GM12872 (cell line): ENCODE results near the gene PPP1R12B.

Experiments used
- TF ChIP-seq, protein P1 (sequence below): IDR thresholded peaks from 3 replicates; pipeline ENCODE4 v1.5.1; 2011; ENCODE audit warnings: low read depth, mild to moderate bottlenecking, low read length, moderate library complexity; ENCODE audit not compliant: insufficient read depth

Gene PPP1R12B

DNA sequence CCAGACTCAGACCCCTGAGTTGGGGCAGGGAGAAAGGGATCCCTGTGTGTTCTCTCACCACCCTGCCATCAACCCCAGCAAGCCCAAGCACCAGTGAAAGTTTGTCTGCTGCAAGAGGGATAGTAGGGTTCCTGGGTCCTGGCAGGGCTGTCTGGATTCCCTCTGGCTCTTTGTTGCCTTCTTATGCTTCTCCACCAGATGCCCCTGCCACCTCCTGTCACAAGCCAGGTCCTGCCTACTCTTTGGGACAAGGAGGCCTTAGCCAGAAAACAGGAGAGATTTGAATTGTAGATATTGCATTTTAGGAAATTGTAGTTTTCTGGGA is 28.5 kb upstream of the PPP1R12B start:
- TF ChIP-seq, protein P1, sequence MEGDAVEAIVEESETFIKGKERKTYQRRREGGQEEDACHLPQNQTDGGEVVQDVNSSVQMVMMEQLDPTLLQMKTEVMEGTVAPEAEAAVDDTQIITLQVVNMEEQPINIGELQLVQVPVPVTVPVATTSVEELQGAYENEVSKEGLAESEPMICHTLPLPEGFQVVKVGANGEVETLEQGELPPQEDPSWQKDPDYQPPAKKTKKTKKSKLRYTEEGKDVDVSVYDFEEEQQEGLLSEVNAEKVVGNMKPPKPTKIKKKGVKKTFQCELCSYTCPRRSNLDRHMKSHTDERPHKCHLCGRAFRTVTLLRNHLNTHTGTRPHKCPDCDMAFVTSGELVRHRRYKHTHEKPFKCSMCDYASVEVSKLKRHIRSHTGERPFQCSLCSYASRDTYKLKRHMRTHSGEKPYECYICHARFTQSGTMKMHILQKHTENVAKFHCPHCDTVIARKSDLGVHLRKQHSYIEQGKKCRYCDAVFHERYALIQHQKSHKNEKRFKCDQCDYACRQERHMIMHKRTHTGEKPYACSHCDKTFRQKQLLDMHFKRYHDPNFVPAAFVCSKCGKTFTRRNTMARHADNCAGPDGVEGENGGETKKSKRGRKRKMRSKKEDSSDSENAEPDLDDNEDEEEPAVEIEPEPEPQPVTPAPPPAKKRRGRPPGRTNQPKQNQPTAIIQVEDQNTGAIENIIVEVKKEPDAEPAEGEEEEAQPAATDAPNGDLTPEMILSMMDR = no peak

DNA sequence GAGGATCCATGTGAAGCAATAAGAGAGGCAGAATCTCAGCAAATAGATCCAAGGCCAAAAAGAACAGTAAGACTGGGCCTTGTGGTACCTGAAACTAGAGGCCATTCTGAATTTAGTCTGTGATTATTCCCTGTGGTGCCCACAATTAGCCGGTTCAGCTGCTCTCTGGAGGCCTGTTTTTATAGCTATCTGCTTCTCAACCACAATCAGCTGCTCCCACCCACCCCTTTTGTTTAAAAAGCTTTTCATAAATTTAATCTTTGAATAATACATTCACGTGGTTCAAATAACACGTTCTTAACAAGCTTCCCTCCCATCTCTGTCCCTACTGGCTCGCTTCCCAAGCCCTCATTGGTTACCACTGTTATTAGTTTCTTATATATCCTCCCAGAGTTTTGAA is 24.8 kb upstream of the PPP1R12B start:
- TF ChIP-seq, protein P1 = no peak

DNA sequence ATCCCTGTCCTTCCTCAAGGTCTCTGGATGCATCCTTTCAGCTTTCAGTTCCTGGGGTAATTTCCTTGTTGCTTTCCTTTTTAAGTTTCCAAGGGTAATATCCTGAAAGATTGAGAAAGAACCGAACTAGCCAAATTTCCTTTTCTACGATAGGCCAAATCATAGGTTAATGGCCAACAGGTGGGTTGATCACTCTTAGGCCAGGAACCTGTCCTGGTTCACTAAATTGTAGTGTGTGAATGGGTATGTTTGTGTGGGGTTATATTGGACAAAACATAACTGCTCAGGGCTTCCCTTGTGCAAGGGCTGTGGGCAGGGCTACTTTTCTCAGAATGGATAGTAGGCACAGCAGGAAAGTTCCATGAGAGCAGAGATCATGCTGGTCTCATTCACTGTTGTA is 23.9 kb upstream of the PPP1R12B start:
- TF ChIP-seq, protein P1 = no peak

DNA sequence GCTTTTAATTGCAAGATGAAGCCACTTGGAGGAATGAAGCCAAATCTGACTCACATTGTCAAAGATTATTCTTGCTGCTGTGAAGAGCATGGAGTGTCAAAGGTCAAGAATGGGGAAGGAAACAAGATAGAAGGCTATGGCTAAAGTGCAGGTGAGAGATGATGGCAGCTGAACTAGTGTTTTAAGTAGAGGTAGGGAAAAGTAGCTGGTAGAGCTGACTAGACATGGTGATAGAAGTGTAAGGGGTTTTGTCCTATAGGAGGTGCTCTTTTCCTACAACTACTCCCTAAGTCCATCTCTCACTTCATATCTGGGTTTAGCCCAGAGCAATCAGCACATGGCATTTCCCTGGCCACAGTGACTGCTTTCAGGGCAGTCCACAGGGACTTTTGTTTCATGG is 18.6 kb upstream of the PPP1R12B start:
- TF ChIP-seq, protein P1 = peak; percentile 30; the same call in 1 of the 3 replicates

DNA sequence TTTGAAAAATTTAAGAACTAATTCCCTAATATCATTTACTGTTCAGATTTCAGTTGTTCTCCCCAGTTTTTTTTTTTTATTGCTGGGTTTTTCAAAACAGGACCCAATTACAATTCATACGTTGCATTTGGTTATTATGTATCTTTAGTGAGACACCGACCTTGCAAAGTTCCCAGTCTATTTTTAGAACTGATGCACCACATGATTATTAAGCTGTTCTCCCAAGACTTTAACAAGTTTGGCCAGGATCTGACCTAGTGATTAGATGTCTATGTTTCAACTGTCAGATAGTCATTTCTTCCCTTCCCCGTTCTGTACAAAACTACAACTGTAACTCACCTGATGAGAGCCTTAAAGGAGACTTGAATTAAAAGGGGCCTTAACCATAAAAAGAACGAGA is 14.6 kb upstream of the PPP1R12B start:
- TF ChIP-seq, protein P1 = no peak

DNA sequence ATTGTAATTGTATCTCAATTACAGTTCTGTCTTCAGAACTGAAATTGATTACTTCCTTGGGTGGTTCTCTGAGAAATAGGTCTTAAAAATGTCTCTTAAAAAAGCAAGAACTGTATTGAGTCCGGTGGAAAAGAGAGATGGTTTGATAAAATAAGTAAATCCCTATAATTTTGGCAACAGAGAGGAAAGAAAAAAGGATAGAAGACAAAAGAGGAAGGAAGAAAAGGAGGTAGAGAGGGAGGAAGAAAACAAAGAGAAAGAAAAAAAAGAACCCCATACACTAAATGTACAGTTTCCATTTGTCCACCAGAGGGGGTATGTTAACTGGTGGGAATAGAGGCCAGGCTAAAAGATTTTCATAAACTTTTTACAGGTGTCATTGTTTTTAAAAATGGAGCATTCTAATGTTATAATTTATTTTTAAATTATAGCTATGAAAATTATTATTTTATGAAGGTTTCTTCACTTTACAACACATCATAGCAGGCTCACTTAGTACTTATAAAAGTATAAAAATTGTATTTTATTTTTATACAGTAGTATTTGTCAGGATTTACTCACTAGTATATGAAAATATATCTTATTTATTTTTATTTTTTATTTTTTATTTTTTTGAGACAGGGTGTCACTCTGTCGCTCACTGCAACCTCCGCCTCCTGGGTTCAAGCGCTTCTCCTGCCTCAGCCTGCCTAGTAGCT is 4.7 kb upstream of the PPP1R12B start:
- TF ChIP-seq, protein P1 = peak; percentile 60

DNA sequence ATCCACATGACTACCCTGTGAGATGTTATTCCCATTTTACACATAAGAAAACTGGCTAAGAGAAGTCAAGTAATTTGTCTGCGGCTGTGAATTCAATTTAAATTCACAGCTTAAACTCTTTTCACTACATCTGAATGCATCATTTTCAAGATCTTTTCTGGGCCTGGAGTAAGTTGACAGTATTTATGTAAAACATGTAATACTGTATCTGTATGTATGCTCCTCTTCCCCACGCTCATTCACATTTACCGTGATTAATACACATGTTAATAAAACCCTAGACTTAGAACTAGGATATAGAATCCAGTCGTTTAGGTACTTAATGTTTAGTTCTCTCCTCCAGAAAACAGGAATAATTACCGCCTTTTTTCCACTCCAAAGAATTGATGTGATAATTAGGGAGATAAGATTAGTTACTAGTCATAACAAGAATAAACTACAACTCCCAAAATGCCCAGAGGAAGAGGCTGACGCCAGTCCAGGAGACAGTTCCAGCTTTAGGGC is 442 bp upstream of the PPP1R12B start:
- TF ChIP-seq, protein P1 = no peak
